HG03520 (cell line): Measurements from ENCODE around the gene ZSCAN18.

ENCODE experiments used
- ATAC-seq: cut with Tn5 transposase; IDR thresholded peaks from one replicate; pipeline ENCODE4 v1.9.1; 2021; ENCODE audit warnings: mild to moderate bottlenecking, moderate library complexity; ENCODE audit not compliant: unreplicated experiment

Gene ZSCAN18

DNA sequence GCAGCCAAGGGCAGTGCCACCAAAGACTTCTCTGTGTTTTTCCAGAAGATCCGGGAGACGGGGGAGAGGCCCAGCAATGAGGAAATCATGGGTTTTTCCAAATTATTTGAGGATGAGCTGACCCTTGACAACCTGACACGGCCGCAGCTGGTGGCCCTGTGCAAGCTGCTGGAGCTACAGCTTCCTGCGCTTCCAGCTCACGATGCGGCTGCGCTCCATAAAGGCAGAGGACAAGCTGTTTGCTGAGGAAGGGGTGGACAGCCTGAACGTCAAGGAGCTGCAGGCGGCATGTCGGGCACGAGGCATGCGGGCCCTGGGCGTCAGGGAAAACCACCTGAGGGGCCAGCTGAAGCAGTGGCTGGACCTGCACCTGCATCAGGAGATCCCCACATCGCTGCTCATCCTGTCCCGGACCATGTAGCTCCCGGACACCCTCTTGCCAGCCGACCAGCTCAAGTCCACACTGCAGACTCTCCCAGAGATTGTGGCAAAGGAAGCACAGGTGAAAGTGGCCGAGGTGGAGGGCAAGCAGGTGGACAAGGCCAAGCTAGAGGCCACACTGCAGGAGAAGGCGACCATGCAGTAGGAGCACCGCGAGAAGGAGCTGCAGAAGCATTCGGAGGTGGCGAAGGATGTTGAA, 52.5 kb downstream of the ZSCAN18 start:
- ATAC-seq = no peak

DNA sequence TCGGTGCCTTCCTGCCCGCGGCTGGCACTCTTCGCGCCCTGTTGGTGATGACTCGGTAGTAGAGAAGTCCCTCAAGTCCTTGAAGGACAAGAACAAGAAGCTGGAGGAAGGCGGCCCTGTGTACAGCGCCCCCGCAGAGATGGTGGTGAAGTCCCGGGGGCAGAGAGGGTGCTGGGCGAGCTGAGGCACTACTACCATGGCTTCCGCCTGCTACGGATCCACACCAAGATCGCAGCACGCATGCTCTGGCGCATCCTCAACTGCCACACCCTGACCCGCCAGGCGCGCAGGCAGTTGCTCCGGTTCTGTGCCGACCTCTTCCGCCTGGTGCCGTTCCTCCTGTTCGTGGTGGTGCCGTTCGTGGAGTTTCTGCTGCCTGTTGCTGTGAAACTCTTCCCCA, 53.1 kb downstream of the ZSCAN18 start:
- no peak for ATAC-seq

DNA sequence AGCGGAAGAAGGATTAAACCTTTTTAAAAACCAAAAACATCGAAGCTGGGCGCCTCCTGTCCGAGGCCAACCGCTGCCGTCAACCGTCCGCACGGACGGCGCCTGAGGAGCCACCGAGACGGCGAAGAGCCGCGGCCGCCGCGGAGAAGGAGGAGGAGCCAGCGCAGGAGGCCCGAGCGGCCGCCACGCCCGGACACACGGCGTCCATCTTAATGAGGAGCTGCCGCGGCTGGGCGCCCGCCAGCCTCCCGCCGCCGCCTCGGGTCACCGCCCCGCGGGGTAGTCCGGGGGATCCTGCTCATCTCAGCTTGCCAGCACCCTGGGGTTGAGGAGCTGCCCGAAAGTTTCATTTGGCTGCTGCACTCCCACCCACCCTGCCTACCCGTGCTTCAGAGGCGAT, 53.6 kb downstream of the ZSCAN18 start:
- no peak for ATAC-seq

DNA sequence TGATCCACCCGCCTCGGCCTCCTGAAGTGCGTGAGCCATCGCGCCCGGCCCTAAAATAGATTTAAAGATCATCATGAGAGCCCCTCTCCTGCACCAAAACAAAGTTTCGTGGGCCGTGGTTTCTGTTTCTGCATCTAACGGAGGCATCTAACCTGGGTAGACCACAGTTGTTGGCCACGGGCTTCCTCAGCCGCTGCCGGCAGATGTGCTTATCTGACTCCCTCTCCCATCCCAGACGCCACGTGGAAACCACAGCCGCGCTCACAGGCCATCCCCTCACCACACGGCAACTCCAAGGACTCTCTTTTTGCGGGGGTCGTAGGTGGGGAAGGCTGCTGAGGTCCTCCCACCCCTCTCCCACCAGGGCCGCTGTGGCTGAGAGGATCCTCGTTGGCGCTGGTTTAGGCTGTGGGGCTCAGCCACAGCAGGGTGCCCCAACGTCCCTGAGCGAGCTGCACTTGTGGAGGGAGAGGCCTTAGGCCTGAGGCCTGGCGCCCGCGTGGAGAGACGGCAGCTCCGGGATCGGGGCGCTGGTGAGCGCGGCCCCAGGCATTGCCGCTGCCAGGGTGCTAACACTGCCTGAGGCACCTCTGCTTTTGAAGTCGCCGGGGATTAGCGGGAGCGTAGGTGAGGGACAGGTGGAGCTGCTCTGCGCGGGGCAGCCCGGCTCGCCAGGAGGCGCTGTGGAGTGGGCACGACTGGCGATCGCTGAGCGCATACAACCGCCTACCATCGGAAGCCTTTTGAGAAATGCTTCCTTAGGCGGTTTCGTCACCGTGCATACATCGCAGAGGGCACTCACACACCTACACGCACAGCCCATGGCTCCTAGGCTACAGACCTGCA, 55.3 kb downstream of the ZSCAN18 start:
- no peak for ATAC-seq

DNA sequence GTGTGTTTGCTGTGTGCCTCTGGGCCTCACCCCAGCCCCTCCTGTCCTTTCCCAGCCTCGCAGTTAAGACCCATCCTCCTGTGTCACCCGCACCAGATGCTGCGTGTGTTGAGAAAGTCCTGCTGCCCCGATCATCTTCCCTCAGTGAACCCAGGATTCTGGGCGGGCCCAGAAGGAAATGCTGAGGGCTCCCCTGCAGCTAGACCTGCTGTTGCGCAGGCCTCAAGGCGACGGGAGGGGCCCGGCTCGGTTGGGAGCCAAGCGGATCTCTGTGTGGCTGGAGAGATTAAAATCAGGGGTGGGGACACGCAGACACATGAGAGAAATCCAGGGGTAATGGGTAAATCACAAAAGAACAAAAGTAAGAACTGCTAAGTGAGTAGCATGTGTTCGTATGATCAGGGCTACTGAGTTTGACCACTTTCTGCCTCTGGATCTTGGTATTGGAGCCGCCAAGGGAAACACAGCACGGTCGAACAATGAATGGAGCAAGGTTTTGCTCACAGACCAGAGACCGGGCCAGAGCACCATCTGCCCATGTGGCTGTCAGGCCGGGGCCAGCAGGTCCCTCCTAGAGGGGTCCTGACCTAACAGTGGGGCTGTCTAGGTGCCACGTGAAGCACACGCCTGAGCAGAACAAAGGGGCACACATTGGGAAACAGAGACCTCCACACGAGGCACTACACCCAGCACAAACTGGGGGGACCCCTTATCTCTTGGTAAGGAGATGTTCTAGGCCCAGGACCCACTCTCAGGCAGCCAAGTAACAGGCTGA, 57.1 kb downstream of the ZSCAN18 start:
- no peak for ATAC-seq

DNA sequence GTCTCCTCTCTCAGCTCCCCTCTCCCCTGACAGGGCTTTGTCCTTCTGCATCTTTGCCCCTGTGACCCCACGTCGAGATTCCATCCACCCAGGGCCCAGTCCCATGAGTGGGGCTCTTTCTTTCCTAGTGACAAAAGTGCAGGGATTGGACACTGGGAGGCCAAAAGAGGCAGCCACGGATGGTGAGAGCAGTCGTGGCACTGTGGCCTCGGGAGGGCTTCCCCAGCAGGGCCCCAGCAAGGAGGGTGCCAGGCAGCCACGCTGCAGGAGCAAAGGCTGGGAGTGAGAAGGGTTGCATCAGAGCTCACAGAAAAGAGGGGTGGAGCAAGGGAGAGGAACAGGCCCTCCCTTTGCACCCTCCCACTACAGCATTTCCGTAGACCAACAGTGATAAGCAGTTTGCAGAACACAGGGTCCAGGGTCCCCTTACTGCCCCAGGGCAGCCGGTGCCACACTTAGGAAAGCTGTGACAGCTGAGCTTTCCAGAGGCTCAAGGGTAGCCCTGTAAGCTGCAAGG, 59.3 kb downstream of the ZSCAN18 start:
- ATAC-seq = no peak

DNA sequence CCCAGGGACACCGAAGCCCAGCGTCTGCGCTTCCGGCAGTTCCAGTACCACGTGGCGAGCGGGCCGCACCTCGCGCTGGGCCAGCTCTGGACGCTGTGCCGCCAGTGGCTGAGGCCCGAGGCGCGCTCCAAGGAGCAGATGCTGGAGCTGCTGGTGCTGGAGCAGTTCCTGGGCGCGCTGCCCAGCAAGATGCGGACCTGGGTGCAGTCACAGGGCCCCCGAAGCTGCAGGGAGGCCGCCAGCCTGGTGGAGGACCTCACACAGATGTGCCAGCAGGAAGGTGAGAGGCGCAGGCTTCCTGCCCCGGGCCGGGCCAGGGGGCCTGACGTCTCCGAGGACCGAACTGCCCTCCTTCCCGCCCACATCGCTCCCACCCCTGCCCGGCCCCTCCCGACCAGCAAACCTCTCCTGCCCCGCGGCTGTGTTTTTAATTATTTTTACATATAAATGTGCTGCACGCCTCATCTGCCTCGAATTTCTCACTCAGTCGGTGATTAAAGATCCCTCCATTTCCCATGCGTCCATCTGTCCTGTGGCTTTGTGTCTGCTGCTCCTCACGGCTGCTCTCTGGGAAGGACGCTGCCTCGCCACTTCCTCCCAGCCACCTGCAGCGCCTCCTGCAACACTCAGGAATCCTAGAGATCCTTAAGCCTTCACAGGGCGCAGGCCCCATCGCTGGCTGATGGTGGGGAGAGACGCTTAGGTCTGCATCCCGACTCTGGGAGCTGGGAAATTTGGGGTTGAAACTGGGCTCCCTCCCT, 59.9 kb downstream of the ZSCAN18 start:
- ATAC-seq = no peak

DNA sequence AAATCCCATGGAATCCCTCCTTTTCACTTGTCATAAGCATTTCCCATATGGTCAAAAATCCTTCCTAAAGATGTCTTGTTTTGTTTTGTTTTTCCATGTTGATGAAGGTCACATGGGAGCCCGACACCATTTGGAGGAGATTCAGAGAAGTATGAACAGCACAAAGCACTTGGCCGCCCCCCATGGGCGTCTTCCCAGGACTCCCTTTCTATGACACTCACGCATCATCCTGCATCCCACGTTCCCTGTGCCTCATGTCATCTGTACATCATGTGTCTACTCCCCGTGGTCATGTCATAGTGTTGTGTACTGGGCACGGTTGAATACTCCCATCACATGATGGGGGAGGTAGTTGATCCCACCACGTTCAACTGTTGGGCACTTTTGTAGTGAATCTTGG, 62.2 kb downstream of the ZSCAN18 start:
- ATAC-seq = no peak

DNA sequence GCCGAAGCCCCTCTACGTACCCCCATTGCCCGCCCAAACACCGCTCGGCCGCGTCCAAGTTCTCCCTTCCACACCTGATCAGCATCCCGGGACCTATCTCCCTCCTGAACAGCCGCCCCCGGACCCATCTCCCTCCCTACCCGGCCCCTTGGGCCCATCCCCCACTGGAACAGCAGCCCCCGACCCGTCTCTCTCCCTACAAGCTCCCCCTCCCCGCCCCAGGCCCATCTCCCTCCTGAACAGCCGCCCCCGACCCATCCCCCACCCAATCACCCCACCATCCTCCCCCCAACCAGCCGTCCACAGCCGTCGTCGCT, 63.6 kb downstream of the ZSCAN18 start:
- no peak for ATAC-seq
